ENCODE results near the gene SLC16A7.

- TF ChIP-seq TAF1 (IDR thresholded peaks at IDR 0.05; ENCODE audit: borderline replicate concordance, low read depth, low read length) = no peak
- TF ChIP-seq POLR2A (IDR thresholded peaks at IDR 0.05; ENCODE audit: low read depth, low read length) = no peak
These were observed 104.3 kb downstream of the SLC16A7 start for GRCh38 chr12:59700153-59700450.

Data from GM12892 (cell line).